CD4-positive, alpha-beta memory T cell (primary cell): ENCODE measurements around the gene HMGB3. TPM values are rescaled to one million over a fixed set of nuclear protein-coding genes. Genes with fewer than 3 reads are reported as not detected.
"Not testable (repeated sequence)": the region's sequence is repeated elsewhere in the genome, so short reads cannot be mapped to it uniquely, and the experiment has no call there.

Experiments used
- CTCF ChIA-PET: fragments of 350-600 bp; sonication (Branson Sonifier 250); formaldehyde crosslinking; loops from one replicate; lab custom pipeline; 2021; ENCODE audit warnings: inconsistent platforms; ENCODE audit not compliant: partially characterized antibody; lab: Charles Lee
- POLR2A ChIA-PET: fragments of 350-600 bp; sonication (Branson Sonifier 250); formaldehyde crosslinking; loops from one replicate; lab custom pipeline; 2021; ENCODE audit not compliant: partially characterized antibody; lab: Charles Lee
- DNase-seq, 5 donors: peaks; one replicate each; pipeline versions ENCODE4 v3.0.0 to v3.0.0-alpha.2; 2020 to 2022; ENCODE audit warnings: mixed read lengths in 1 of 5
- H3K27ac ChIP-seq: one replicate; pipeline ENCODE4 v1.7.0; 2013; ENCODE audit warnings: low read depth, low read length
- H3K27me3 ChIP-seq: 2 replicates; pipeline ENCODE4 v1.7.0; 2013; ENCODE audit warnings: mild to moderate bottlenecking, low read length, moderate library complexity; ENCODE audit not compliant: insufficient read depth
- H3K36me3 ChIP-seq: 2 replicates; pipeline ENCODE4 v1.7.0; 2013; ENCODE audit warnings: mild to moderate bottlenecking, low read length, moderate library complexity; ENCODE audit not compliant: insufficient read depth
- H3K4me1 ChIP-seq: 2 replicates; pipeline ENCODE4 v1.7.0; 2013; ENCODE audit warnings: mild to moderate bottlenecking, low read length, moderate library complexity; ENCODE audit not compliant: insufficient read depth
- H3K4me3 ChIP-seq, 2 donors: one replicate each; pipeline ENCODE4 v1.7.0; 2013; ENCODE audit warnings: low read length in 2 of 2, mild to moderate bottlenecking in 1 of 2
- H3K9me3 ChIP-seq, 2 donors: one replicate each; pipeline ENCODE4 v1.7.0; 2013; ENCODE audit warnings: low read length in 2 of 2, control low read depth in 1 of 2; ENCODE audit not compliant: control insufficient read depth in 1 of 2
- H3K27ac Mint-ChIP-seq, 7 donors: one replicate each; pipeline ENCODE4 v1.8.0; 2020 to 2021; ENCODE audit warnings: mixed read lengths in 7 of 7, mild to moderate bottlenecking in 6 of 7, inconsistent platforms in 3 of 7, moderate library complexity in 3 of 7
- H3K27me3 Mint-ChIP-seq, 2 donors: one replicate each; pipeline ENCODE4 v1.8.0; 2020 to 2021; ENCODE audit warnings: mixed read lengths in 2 of 2
- H3K36me3 Mint-ChIP-seq, 2 donors: one replicate each; pipeline ENCODE4 v1.8.0; 2020 to 2021; ENCODE audit warnings: mixed read lengths in 2 of 2, inconsistent platforms in 1 of 2, mild to moderate bottlenecking in 1 of 2
- H3K4me1 Mint-ChIP-seq, 4 donors: one replicate each; pipeline ENCODE4 v1.8.0; 2020 to 2021; ENCODE audit warnings: mixed read lengths in 4 of 4, mild to moderate bottlenecking in 1 of 4
- H3K4me3 Mint-ChIP-seq, 8 donors: one replicate each; pipeline ENCODE4 v1.8.0; 2020 to 2021; ENCODE audit warnings: mixed read lengths in 8 of 8, mild to moderate bottlenecking in 7 of 8, moderate library complexity in 6 of 8, inconsistent platforms in 3 of 8
- H3K9me3 Mint-ChIP-seq, 8 donors: one replicate each; pipeline ENCODE4 v1.8.0; 2020 to 2021; ENCODE audit warnings: mixed read lengths in 8 of 8, mild to moderate bottlenecking in 5 of 8, inconsistent platforms in 3 of 8, moderate library complexity in 1 of 8
- intact Hi-C: fragments of 100-400 bp; cut with micrococcal nuclease; formaldehyde crosslinking; loops from one replicate; pipeline ENCODE4 v1.15.1; 2023
- polyA plus RNA-seq, 2 donors: library from polyadenylated mRNA; unstranded; fragments of 300-500 nt; fragmentation: Illumina TruSeq; gene quantifications; one replicate each; pipeline ENCODE4 v1.2.3, GENCODE V29; 2021
- total RNA-seq, 2 experiments: library from RNA; stranded (reverse); gene quantifications; one replicate each; pipeline ENCODE4 v1.2.3, GENCODE V29; 2021

Gene HMGB3
- total and polyA plus RNA-seq, 4 experiments from 2014 or later = 0.67 to 1.9 (median 1.5) TPM

DNA sequence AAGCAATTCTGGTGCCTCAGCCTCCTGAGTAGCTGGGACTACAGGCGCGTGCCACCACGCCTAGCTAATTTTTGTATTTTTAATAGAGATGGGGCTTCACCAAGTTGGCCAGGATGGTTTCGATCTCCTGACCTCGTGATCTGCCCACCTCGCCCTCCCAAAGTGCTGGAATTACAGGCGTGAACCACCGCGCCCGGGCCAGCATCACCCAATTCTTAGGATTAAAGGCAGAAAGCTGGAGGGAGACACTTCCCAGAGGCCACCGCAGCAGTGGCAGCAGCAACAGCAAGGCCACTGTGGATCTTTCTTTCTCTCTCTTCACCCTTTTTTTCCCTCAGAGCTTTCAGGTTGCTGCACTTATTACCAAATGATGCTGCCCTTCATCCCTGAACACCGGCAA, 18.7 kb upstream of the HMGB3 start:
- H3K27me3 ChIP-seq, H3K36me3 ChIP-seq, POLR2A ChIA-PET, H3K27ac ChIP-seq, H3K27me3 Mint-ChIP-seq, DNase-seq, H3K4me1 ChIP-seq, H3K27ac Mint-ChIP-seq, H3K4me3 ChIP-seq, intact Hi-C loops, H3K9me3 ChIP-seq, H3K4me3 Mint-ChIP-seq, H3K9me3 Mint-ChIP-seq, H3K36me3 Mint-ChIP-seq, H3K4me1 Mint-ChIP-seq: not testable (repeated sequence)
- CTCF ChIA-PET = interaction anchor here (0.6 to 1.0 kb wide), 2 partner anchors 35 to 120 kb away, joined by 3 to 6 read pairs; no protein-coding TSS in a partner anchor

DNA sequence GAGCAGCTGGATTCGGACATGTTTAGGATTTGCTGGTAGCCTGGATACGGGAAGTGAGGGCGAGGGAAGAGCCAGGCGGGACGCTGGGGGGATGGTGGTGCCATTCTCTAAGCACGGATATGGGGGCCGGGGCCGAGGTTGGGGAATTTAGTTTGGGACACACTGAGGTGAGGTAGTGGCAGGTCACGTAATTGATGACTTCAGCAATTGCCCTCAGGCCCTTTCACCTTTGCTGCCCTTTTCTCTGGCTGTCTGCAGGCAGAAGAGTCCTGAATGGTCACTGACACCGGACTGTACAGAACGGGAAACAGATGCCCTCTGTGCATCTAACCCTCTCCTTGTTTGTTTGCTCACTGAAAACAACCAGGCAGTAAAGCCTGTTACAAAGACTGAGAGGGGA, 16.9 kb upstream of the HMGB3 start:
- peaks cover 2 to 3% of the 10 kb centered on the region in 2 donors for H3K27me3 Mint-ChIP-seq
- intact Hi-C loops = no loop called here
- H3K36me3 ChIP-seq = no peaks in the 10 kb centered on the region
- H3K4me3 Mint-ChIP-seq = peak overlapping the region in 1 of 8 donors; percentile 3
- no peak for DNase-seq
- no peaks in the 10 kb centered on the region for H3K4me1 Mint-ChIP-seq
- peaks cover 0 to under 1% (median 0%) of the 10 kb centered on the region in 8 donors for H3K9me3 Mint-ChIP-seq
- no peaks in the 10 kb centered on the region for H3K9me3 ChIP-seq
- H3K27ac Mint-ChIP-seq = peak overlapping the region in 1 of 7 donors; percentile 31
- H3K4me3 ChIP-seq = no peak overlapping the region
- ChIA-PET CTCF (no interaction called here), POLR2A (no interaction called here)
- no peaks in the 10 kb centered on the region for H3K36me3 Mint-ChIP-seq
- no peaks in the 10 kb centered on the region for H3K4me1 ChIP-seq
- H3K27ac ChIP-seq = no peak overlapping the region
- no peaks in the 10 kb centered on the region for H3K27me3 ChIP-seq

DNA sequence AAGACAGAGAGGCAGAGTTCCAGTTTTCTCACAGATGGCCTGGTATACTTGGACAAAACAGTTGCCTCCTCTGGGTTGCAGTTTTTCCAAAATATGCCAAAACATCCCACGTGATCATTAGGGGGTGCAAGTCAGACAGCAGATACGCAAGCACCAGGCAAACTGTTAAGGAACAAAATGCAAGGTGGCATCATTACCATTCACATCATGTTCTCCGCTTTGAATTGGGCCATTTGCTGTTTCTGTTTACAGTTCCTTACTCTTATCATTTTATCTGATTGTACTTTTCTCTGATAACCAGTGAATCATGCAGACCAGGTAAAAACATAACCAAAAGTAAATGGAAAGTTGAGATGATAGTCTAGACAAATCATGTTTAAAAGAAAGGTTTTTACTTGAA, 16.4 kb upstream of the HMGB3 start:
- ChIA-PET CTCF (no interaction called here), POLR2A (no interaction called here)
- no peaks in the 10 kb centered on the region for H3K9me3 ChIP-seq
- no peaks in the 10 kb centered on the region for H3K4me1 Mint-ChIP-seq
- H3K27me3 Mint-ChIP-seq = peaks cover 2 to 3% of the 10 kb centered on the region in 2 donors
- no peak for DNase-seq
- no peaks in the 10 kb centered on the region for H3K27me3 ChIP-seq
- H3K4me1 ChIP-seq = no peaks in the 10 kb centered on the region
- H3K36me3 Mint-ChIP-seq = no peaks in the 10 kb centered on the region
- peaks cover 0 to 1% (median 0%) of the 10 kb centered on the region in 8 donors for H3K9me3 Mint-ChIP-seq
- H3K27ac ChIP-seq = no peak overlapping the region
- intact Hi-C loops = no loop called here
- no peak overlapping the region for H3K27ac Mint-ChIP-seq
- H3K36me3 ChIP-seq = no peaks in the 10 kb centered on the region
- H3K4me3 ChIP-seq = no peak overlapping the region
- H3K4me3 Mint-ChIP-seq = no peak overlapping the region

DNA sequence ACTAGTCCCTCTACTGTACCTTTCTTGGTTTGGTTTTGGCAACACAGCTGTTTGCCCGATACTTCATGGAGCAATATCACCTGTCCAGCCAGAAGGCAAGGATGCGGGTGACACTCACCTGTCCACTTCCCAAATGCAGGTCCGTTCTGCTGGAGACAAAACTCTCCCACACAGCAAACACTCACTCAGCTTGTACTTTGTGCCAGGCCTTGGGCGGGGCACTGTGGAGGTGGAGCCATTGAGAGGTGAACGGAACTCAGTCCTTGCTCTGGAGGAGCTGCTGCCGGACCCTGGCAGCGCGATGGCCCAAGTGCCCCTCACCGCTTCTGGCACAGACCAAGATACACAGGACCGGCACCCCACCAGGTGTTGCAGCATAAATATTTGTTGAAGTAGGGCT, 15.3 kb upstream of the HMGB3 start:
- H3K27ac ChIP-seq = no peak overlapping the region
- no peaks in the 10 kb centered on the region for H3K36me3 Mint-ChIP-seq
- intact Hi-C loops = no loop called here
- H3K4me1 Mint-ChIP-seq = no peaks in the 10 kb centered on the region
- H3K9me3 ChIP-seq = no peaks in the 10 kb centered on the region
- peaks cover 2 to 3% of the 10 kb centered on the region in 2 donors for H3K27me3 Mint-ChIP-seq
- no peaks in the 10 kb centered on the region for H3K27me3 ChIP-seq
- H3K4me3 Mint-ChIP-seq = no peak overlapping the region
- no peak for DNase-seq
- H3K4me3 ChIP-seq = no peak overlapping the region
- H3K36me3 ChIP-seq = no peaks in the 10 kb centered on the region
- H3K4me1 ChIP-seq = no peaks in the 10 kb centered on the region
- H3K27ac Mint-ChIP-seq = no peak overlapping the region
- peaks cover 0 to 1% (median 0%) of the 10 kb centered on the region in 8 donors for H3K9me3 Mint-ChIP-seq
- POLR2A ChIA-PET = no interaction called here
- CTCF ChIA-PET = no interaction called here

DNA sequence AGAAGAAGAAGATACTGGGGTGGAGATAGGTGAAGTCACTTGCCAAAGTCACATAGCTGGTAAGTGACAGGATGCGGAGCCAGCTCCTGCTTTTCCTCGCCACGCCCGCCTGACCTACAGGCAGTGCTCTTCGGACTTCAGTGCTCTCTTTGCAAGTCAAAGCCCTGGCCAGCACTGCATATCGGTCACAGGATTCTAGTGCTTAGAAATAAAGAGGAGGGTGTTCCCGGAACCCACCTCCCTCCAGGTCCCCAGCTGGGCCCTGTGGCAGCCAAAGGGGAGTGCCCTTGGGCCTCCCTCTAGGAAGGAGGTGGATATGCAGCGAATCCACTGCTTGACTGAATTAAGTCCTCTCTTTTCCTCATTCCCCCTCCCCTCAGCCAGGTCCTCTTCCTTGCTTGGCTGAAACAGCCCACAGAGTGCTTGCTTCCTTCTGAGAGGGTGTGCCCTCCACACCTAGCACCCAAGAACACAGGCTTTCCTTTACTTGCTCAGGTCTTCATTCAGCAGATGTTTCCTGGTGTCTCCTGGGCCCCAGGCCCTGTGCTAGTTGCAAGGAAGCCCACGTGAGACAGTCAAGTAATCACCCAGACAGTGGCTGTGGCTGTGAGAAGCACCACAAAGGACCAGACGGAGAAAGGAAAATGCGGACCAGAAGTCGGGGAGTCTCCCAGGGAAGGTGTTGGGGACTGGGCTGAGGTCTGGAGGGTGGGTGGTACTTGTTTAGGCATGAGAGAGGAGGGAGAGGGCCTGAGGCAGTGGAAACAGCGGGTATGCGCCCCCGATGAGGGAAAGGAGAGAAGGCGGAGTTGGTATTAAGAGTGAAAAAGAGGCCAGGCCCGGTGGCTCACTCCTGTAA, 14.0 kb upstream of the HMGB3 start:
- Mint-ChIP-seq H3K27me3 (peaks cover 2 to 3% of the 10 kb centered on the region in 2 donors), H3K9me3 (peaks cover 0 to 3% (median 0%) of the 10 kb centered on the region in 8 donors), H3K4me3 (no peak overlapping the region), H3K4me1 (no peaks in the 10 kb centered on the region), H3K36me3 (no peaks in the 10 kb centered on the region), H3K27ac (no peak overlapping the region)
- ChIA-PET POLR2A (no interaction called here), CTCF (no interaction called here)
- DNase-seq = no peak
- H3K4me3 ChIP-seq = no peak overlapping the region
- H3K27me3 ChIP-seq = no peaks in the 10 kb centered on the region
- H3K27ac ChIP-seq = no peak overlapping the region
- H3K4me1 ChIP-seq = no peaks in the 10 kb centered on the region
- H3K36me3 ChIP-seq = no peaks in the 10 kb centered on the region
- intact Hi-C loops = no loop called here
- H3K9me3 ChIP-seq = no peaks in the 10 kb centered on the region

DNA sequence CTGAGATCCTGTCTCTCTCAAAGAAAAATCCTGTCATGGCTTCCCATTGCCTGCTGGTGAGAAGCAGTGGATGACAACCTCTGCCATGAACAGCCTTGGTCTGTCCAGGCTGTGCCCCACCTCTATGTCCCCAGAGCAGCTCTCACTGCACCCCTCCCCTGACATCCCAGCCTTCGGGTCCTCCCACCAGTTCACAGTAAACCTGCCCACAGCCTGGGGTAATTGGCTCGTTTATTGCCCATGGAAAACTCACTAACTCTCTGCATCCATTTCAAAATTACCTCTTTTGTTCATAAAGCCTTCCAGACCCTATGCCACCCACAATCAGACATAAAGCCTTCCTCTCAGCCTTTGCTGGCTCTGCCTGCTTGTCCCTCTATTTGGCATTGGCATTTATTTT, 10.7 kb upstream of the HMGB3 start:
- no peaks in the 10 kb centered on the region for H3K36me3 ChIP-seq
- Mint-ChIP-seq H3K4me1 (no peaks in the 10 kb centered on the region), H3K27me3 (peaks cover 0 to 2% of the 10 kb centered on the region in 2 donors), H3K36me3 (no peaks in the 10 kb centered on the region), H3K4me3 (no peak overlapping the region), H3K9me3 (peaks cover 0 to 3% (median 0%) of the 10 kb centered on the region in 8 donors), H3K27ac (no peak overlapping the region)
- no peaks in the 10 kb centered on the region for H3K4me1 ChIP-seq
- H3K9me3 ChIP-seq = no peaks in the 10 kb centered on the region
- H3K27ac ChIP-seq = no peak overlapping the region
- ChIA-PET CTCF (no interaction called here), POLR2A (no interaction called here)
- no peak for DNase-seq
- H3K27me3 ChIP-seq = no peaks in the 10 kb centered on the region
- no peak overlapping the region for H3K4me3 ChIP-seq
- intact Hi-C loops = no loop called here

DNA sequence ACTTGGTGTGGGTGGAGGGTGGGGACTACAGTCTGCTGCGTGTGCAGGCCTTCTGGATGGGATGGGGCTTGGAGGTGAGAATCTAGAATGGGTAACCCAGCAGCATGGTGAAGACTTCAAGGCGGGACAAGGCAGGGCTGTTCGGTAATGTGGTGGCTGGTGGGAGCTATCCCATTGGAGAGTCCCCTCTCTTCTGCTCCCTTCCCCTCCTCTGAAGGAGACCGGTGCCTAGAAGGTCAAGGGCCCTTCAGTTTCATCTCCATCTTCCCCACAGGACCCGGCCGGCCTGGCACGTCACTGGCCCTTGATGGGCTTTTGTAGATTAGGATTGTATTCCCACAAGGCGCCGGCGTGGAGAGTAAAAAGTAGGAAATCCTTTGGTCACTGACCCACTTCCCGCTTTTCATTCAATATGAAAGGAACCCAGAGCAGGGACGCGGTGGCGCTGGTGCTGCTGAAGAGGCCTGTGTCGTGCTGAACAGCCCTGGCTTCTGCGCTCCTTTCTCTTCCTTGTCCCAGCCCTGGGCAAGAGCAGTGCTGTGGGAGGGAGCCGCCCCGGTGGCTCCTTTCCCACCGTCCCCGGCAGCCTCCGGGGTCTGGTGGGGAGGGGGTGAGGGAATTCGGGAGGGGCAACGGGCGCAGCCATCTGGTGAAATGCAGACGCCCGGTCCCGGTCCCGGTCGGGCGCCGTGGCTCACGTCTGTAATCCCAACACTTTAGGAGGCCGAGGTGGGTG, 7.3 kb upstream of the HMGB3 start:
- Histone ChIP-seq H3K9me3 (no peaks in the 10 kb centered on the region), H3K27ac (no peak overlapping the region), H3K4me1 (no peaks in the 10 kb centered on the region), H3K27me3 (no peaks in the 10 kb centered on the region), H3K36me3 (no peaks in the 10 kb centered on the region), H3K4me3 (no peak overlapping the region)
- DNase-seq = no peak
- no peak overlapping the region for H3K27ac Mint-ChIP-seq
- CTCF ChIA-PET = no interaction called here
- no peak overlapping the region for H3K4me3 Mint-ChIP-seq
- POLR2A ChIA-PET = no interaction called here
- H3K27me3 Mint-ChIP-seq = no peaks in the 10 kb centered on the region
- no peaks in the 10 kb centered on the region for H3K36me3 Mint-ChIP-seq
- no peaks in the 10 kb centered on the region for H3K4me1 Mint-ChIP-seq
- H3K9me3 Mint-ChIP-seq = peaks cover 0 to 3% (median 0%) of the 10 kb centered on the region in 8 donors
- intact Hi-C loops = no loop called here
